GM19452 (cell line): ENCODE data around the gene PAPPA2.
"Not testable (repeated sequence)": the region's sequence is repeated elsewhere in the genome, so short reads cannot be mapped to it uniquely, and the experiment has no call there.

Source experiments
- ATAC-seq: cut with Tn5 transposase; IDR thresholded peaks from one replicate; pipeline ENCODE4 v1.9.1; 2021; ENCODE audit not compliant: unreplicated experiment

The PAPPA2 gene

DNA sequence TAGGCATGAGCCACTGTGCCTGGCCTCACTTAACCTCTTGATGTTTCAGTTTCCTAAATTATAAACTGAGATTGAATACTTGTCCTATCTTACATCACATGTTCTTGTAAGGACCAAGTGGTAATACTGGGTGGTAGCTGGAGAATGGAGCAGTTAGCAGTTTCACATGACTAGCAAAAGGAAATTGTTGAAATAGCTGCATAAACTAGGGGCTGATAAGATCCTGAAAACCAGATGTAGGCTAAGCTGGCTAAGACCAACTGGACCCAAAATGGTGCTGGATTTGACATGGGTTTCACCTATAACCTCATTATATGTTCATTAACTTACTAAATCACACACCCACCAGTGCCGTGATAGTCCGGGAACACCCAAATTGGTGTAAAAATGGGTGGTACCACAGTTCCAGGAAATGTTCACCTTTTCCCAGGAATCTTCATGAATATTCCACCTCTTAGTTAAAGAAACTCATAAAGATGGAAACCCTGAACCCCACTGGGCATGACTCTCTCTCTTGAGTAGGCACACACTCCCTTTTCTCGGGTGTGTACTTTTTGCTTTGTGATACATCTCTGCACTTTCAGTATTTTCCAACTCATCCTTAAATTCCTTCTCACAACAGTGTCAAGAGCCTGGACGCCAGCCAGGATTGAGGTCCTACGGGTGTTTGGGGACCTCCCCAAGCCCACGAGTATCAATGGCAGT, at the start of gene PAPPA2:
Gene PAPPA2 (plus strand): TSS at position 502 of the 705 bp plus-strand sequence. CDS start 93,148 bp downstream, outside the sequence.
- ATAC-seq: no peak

DNA sequence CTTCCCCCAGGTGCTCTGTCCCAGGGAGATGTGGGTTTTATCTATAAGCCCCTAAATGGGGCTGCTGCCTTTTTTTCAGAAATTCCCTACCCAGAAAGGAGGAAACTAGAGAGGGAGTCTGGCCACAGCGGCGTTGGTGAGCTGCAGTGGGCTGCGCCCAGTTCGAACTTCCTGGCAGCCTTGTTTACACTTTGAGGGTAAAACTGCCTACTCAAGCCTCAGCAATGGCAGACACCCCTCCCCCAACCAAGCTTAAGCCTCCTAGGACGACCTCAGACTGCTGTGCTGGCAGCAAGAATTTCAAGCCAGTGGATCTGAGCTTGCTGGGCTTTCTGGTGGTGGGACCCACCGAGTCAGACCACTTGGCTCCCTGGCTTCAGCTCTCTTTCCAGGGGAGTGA, 46.2 kb upstream of the PAPPA2 start:
- ATAC-seq: no peak

DNA sequence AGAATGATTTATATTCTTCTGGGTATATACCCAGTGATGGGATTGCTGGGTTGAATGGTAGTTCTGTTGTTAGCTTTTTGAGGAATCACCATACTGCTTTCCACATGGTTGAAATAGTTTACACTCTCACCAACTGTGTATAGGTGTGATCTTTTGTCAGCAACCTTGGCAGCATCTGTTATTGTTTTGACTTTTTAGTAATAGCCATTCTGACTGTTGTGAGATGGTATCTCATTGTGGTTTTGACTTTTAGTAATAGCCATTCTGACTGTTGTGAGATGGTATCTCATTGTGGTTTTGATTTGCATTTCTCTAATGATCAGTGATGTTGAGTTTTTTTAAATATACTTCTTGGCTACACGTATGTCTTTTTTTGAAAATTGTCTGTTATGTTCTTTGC, 43.4 kb upstream of the PAPPA2 start:
- ATAC-seq: not testable (repeated sequence)

DNA sequence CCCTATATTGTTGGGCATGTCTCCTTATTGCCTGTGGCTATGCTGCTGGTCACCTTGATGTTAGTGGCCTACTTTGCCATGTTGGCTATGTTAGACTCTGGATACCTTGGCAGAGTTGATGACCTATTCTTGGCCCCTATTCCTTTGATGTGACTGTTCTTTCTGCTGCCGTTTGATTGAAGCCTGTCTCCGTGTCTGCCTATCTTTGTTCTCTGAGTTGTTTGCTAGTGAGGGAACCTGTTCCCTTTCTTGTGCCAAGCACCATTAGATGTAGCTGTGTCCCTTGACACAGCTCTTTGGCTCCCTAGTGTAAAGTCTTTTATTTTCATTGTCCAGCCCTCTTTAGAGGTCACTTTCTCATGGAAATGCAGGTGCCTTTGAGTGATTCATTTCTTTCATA, 28.7 kb upstream of the PAPPA2 start:
- ATAC-seq: no peak

DNA sequence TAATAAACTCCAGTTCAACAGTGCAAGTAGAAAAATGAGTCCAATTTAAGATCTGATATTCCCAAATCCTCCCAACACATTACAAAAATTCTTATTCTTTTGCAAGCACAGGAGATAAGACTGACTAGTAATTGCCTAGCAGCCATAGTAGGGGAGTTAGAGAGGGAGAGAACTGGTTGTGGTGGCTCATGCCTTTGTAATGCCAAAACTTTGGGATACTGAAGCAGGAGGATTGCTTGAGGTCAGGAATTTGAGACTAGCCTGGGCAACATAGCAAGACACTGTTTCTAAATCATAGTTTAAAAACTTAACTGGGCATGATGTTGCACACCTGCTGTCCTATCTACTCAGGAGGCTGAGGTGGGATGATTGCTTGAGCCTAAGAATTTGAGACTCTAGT, 26.7 kb upstream of the PAPPA2 start:
- no peak for ATAC-seq

DNA sequence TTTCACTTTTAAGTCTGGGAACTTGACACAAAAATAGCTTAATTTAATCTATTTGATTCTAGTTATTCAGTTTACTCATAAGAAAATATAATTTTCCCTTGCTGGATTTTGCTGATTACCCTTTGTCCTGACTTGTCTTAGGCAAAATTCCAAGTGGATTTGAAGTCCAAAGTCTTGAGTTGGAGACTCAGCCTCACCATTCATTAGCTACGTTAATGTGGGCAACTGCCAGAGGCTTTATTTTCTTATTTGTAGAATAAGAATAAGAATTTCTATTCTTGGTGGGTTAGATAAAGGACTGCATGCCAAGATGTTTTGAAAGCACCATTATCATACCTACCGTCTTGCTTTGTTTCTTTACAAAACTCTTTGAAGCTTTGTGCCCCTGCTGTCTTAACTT, 22.8 kb upstream of the PAPPA2 start:
- no peak for ATAC-seq

- no peak for ATAC-seq
Observed at GRCh38 chr1:176444286-176444685, 18.7 kb upstream of the PAPPA2 start.

GRCh38 chr1:176445402-176445801, 17.6 kb upstream of the PAPPA2 start:
- no peak for ATAC-seq

- ATAC-seq: no peak
Observed at GRCh38 chr1:176448340-176448739, 14.6 kb upstream of the PAPPA2 start.

GRCh38 chr1:176450526-176450925, 12.4 kb upstream of the PAPPA2 start:
- no peak for ATAC-seq

DNA sequence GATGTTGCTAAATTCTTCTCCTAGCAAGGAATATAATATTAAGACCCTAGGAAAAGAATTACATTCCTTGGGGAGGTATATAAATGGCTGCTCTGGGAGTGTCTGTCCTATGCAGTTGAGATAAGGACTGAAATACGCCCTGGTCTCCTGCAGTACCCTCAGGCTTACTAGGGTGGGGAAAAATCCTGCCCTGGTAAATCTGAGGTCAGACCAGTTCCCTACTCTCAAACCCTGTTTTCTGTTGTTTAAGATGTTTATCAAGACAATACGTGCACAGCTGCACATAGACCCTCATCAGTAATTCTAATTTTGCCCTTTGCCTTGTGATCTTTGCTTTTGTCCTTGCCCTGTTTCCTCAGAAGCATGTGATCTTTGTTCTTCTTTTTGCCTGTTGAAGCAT, 11.2 kb upstream of the PAPPA2 start:
- not testable (repeated sequence) for ATAC-seq

DNA sequence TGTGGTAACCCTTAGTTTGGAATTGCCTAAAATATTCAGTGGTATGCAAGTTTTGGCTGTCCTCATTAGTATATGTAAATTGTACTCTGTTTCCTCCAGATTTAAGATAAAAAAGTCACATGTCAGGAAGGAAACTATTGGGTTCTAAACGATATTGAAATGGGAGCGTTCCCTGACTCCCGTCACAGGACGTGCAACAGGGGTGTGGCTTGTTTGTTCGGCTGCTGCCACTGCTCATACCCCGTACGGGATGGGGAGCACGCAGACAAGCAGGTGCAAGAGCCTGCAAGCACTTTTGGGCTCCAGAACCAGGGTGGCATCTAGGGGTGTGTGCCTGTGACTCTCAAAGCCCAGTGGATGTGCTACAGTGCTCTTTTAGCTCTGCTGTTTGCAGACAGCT, 6.2 kb upstream of the PAPPA2 start:
- no peak for ATAC-seq

DNA sequence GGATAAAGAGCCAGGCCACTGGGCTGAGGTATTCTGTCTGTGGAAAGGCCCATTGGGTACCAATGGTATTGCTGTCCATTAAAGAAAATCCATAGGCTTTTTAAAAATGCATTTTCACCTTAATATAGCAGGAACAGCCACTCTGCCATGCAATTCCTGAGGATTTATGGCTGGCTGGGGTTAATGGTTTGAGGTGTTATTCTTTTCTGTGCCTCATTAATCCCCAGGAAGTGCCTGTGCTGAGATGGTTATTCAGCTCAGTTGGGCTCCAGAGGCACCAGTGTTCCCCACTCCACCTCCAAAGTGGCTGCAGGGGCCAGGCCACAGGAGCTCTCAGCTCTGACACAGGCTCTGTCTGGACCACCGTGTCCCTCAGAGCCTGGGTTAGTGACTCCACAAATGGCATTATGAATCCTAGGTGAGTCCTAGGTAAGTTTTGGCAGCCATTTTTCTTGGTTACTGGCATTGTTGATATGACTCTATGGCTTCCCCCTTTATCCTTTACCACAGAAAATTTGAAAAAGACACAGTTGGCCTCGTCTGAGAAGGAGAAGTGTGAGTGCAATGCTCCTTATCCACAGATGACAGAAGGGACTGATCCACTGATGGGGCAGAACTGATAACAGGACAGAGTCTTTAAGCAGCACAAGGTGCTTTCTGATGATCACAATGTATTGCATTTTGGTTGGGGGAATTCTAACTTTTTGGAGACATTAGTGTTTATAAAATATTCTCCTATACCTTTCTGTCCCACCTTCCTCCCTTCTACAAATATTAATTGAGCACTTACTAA, 2.2 kb upstream of the PAPPA2 start:
- no peak for ATAC-seq

GRCh38 chr1:176461576-176461975, 1.4 kb upstream of the PAPPA2 start:
- ATAC-seq: no peak

- ATAC-seq: no peak
Observed at GRCh38 chr1:176466514-176466913, 3.5 kb downstream of the PAPPA2 start.

GRCh38 chr1:176469450-176470010, 6.6 kb downstream of the PAPPA2 start:
- ATAC-seq: no peak

DNA sequence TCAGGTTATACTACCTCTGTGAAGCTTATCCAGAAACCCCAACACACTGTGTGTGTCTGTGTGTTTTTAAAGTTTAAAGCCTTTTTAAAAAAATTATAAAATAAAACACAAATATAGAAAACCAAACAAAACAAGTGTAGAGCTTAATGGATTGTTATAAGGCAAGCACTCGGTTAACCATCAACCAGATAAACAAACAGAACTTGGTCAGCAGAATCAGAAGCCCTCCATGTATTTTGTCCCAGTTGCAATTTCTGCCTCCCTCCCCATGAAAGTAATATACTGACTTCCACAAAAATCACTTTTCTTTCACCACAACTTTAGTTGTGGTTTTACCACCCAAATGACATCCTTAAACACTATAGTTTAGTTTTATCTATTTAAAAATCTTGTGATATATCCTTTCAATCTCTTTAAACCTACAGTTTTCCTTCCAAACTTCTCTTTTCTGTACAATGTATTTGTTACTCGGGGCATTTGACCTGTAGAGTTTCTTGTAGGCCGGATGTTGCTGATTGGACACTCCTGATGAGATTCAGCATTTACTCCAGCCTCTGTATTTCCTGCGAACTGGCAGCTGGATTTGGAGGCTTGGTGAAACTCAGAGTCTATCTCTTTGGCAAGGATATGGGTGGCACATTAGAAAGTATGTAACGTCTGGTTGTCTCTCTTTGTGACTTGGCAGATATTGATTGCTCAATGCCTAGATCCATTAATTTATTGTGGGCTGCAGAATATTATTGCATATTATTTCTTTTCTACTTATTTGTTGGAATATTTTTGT, 8.6 kb downstream of the PAPPA2 start:
- ATAC-seq: no peak

- no peak for ATAC-seq
Observed at GRCh38 chr1:176479971-176480370, 17.0 kb downstream of the PAPPA2 start.

DNA sequence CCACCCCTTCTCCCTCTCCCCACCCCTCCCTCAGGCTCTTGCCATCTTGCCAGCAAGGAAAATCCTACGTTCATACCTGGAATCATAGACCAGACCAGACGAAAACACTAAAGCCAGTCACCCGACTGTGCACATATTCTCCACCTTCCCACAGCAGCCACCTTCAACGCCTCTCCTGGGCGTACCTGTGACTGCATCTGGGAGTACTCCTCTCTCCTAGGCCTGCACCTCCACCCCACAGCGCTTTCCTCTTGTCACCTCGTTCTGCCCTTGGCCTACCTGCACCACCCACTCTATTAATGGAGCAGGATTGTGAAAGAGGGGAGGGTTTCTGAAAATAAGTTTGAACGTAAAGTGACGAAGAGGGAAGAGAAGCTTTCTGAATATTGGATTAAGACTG, 17.8 kb downstream of the PAPPA2 start:
- no peak for ATAC-seq

DNA sequence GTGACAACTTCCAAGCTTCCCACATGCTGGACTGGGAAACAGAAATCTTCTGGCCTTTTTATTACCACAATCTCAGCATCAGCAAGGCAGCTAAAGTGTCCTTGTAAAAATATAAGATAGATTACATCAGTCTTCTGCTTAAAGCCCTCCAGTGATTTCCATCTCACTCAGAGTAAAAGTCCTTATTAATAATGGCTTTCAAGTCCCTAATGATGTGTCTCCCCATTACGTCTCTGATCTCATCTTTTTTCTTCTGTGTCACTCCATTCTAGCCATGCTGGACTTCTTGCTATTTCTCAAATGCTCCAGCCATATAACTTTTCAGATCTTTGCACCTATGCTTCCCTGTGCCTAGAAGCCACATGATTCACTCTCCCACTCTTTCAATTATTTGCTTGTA, 22.1 kb downstream of the PAPPA2 start:
- no peak for ATAC-seq

- ATAC-seq: no peak
Observed at GRCh38 chr1:176494436-176494835, 31.5 kb downstream of the PAPPA2 start.
